Stimulated activated CD4-positive, alpha-beta T cell treated with anti-CD3 and anti-CD28 coated beads, Interleukin-4, amount 100 ng/mL, for 24 hours (primary cell): Measurements from ENCODE around the gene PSTPIP1.
A peak's percentile ranks its signal among the peaks of the same experiment; 100 is the strongest.

ENCODE experiments used
- DNase-seq: peaks from one replicate; pipeline ENCODE4 v3.0.0-alpha.2; 2020

Gene PSTPIP1

DNA sequence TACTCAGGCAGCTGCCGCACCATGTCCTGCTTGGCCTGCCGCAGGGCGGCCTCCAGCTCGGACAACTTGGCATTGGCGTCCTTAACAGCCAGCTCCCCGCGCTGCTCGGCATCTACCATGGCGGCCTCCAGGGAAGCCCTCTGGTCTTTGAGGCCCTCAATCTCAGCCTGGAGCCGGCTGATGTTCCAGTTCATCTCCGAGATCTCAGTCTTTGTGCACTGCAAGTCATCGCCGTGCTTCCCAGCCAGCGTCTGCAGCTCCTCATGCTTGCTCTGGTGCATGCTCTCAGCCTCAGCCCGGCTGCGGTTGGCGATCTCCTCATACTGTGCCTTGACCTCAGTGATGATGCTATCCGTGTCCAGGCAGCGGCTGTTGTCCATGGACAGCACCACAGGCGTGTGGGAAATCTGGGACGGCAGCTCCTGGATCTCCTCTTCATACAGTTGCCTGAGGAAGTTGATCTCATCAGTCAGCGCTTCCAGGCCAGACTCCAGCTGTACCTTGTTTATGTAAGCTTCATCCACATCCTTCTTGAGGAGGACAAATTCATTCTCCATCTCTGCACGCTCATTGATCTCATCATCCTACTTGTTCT is 15.5 kb upstream of the PSTPIP1 start:
- no peak for DNase-seq

DNA sequence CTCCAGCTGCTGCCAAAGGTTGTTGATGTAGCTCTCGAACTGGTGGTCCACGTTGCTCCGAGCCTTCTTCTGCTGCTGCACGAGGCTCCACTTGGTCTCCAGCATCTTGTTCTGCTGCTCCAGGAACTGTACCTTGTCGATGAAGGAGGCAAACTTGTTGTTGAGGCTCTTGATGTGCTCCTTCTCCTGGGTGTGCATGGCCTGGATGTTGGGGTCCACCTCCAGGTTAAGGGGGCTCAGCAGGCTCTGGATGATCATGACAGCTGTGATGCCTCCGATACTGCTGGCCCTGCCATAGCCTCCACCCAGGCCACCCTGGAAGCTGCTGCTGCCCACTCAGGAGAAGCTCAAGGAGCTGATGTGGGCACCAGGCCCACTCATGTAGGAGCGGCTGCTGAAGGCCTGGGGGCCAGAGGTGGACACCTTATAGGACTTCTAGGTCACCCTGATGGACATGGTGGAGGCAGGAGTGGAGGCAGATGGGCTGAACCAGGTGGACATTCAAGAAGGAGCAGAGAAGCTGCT is 14.9 kb upstream of the PSTPIP1 start:
- no peak for DNase-seq

DNA sequence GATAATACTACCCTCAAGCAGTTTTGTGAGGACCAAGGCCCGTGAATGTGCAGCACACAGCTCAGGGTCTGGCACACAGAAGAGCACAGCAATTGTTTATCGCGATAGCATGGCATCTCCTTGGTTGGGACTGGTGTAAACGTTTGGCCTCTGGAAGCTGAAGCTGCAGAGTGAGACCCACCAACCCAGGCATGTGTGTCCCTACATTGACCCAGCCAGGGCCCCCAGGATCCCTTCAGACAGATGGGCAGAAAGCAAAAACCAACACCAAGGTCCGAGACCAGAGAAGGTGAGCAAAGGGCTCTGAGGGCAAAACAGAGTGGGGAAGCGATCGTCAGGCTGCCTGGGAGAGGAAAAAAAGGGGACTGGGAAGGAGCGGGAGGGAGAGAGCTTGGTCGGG is 12.6 kb upstream of the PSTPIP1 start:
- DNase-seq = no peak

DNA sequence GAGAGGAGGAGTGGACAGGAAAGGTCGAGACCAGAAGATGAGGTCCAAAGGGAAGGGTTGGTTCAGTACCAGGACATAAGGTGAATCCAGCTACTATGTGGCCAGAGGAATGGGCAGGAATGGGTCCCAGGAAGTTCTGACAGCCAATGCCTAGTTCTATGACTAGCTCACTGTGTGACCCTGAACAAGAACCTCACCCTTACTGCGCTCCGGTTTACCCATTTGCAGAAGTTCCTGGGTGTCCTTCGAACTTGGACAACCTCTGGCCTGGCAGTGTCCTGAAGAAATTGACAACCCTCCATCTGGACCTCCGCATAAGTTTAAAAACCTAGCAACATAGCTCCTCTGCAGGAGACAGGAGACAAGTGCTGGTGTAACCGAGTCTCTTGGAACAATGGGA is 12.2 kb upstream of the PSTPIP1 start:
- DNase-seq = no peak

DNA sequence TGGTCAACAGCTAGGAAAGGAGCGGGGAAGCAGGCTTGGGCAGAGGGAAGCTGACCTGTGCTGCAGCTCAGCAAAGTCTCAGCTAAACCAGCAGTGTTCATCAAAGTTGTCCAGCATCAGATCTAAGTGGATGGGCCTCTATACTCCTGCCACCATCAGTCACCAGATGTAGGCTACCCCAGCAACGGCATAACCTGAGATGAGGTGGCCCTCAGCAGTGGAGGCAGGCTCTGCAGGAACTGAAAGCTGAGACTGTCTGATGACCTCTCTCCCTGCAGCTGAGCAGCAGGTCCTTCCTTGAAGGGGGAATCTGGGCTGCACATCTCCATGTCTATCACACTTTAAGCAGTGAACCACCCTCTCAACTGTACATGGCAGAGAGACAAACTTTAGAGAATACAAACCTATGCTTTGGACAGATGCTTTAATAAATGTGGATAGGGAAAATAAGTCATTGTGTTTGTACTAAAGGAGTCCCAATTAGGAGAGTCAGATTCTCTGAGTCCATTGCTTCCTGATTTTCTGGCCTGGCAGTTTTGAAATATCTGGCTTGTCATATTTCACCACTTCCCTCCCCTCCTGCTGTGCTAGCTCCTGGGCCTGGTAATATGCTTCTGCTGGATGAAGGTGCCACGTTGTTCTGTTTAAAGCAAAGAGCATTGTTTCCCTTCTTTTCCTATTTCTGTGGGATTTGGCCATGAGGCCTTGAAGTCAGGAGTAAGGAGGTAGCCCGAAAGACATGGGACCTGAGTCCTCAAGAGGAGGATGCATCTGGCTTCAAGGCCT is 11.1 kb upstream of the PSTPIP1 start:
- DNase-seq = no peak

DNA sequence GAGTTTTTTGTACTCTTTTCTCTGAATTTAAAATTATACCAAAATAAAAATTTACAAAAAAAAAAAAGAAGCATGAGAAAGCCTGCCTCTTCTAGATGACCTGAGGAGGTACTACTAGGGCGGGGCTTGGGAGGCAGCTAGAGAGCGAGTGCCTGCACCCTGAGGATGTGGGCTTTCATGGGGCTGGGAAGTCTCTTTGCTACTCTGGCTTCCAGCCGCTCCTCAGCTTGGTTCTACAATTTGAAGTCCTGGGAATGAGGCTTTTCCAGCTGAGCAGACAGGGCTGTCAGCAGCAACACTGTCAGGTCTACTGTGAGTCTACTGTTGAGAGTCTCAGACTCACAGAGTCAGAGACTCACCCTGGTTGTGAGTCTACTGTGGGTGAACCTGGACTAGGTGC is 8.2 kb upstream of the PSTPIP1 start:
- DNase-seq = no peak

DNA sequence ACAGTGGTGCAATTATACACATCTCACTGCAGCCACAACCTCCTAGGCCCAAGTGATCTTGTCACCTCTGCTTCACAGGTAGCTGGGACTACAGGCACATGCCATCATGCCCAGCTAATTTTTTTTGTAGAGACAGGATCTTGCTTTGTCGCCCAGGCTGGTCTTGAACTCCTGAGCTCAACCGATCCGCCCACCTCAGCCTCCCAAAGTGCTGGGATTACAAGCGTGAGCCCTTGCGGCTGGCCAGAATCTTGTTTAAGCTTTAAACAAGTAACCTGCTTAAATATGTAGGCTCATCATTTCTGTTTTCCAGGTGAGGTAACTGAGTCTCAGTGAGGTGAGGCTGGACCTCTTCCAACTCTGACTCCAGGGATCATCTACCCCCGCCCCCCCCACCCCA is 7.7 kb upstream of the PSTPIP1 start:
- DNase-seq = no peak

DNA sequence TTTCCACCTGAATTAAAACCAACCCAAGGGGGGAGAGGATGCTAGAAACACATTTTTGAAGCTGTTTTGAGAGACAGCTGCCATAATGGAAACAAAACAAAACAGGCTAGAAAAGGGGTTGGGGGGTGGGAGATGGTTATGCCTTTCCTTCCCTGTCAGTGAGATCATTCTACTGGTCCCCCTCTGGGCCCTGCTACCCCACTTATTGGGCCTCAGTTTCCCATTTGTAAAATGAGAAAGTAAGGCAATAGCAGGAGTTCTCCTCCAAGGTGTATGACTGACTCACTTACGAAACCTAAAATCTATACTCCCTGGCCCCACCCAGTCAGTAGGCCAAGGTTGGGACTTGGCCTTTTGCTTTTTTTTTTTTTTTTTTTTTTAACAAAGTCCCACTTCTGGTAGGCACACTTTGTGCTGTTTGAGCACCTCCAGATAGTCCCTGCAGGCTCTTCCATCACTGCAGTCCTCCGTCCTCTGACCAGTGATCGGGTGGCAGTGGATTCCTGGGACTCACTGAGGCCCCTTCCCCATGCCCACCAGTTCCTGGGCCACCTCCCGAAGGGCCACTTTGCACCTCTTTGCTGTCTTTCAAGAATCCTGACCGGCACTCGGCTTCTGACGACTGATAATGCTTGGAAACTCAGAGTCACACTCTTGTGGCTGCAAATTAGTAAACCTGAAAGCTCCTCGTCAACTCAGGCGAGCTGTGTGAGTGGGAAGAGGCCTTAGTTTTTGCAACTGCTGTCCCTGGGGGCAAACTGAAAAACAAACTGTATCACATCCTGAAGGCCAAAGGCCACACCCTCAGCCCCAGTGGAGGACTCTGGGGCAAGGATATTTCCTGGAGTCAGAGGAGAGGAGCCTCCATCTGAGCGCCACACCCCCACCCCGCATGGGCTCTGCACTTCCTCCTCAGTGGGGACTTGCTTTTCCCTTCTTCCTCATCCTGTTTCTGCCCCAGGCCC is 6.7 kb upstream of the PSTPIP1 start:
- peak; percentile 83 for DNase-seq

DNA sequence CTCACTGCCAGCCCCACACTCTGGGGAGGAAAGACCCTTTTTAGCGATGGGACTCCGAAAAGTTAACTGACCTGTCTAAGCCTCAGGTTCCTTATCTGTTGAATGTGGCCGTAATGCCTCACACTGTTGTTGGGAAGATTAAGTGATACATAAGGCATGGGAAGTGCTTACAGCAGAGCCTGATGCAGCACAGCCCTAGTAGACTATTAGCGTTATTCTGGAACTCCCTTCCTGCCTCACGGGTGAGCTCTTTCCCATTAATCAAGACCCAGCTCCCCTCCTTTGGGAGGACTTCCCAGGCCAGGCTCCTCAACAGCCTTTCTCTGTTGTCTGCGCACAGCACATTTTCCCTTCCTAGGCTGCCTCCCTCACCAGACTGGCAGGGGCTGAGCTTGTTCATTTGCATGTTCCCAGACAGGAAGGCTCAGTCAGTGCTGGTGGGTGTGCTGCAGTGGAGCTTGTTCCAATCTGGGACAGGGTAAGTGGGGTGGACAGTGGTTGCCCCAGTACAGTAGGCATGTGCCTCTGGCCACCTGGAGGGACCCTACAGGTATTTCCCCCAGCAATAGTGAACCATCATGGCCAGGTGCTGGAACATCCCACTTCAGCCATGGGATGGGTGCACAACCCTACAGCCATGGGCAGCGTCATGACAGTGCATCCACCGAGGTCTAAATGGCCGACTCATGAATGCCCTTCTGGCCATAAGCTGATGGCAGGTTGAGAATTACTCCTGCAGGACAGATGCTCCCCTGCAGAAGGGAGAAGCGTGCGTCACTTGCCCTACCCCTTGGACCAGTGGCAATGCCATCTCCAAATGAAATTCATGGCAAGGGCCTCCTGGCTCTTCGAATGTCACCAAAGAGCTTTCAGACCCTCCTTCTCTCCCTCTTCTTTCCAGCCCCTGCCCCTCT is 5.8 kb upstream of the PSTPIP1 start:
- DNase-seq = no peak

DNA sequence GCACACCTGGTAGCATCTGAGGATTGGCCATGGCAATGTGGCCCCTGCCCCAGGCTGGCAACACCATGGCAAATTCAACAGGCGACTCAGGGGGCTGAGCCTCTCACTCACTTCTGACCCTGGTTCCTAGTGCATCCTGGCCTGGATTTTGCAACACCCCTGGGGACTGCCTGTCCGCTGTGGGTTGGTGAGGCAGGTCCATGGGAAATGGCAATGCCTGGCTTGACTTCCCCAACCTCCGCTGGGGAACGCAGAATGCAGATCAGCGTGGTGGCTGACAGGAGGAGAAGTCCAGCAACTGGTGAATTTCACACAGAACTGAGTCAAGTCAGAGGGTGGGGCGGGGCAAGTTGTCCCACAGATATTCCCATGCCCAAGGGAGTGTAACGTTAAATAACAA is 3.9 kb upstream of the PSTPIP1 start:
- no peak for DNase-seq

DNA sequence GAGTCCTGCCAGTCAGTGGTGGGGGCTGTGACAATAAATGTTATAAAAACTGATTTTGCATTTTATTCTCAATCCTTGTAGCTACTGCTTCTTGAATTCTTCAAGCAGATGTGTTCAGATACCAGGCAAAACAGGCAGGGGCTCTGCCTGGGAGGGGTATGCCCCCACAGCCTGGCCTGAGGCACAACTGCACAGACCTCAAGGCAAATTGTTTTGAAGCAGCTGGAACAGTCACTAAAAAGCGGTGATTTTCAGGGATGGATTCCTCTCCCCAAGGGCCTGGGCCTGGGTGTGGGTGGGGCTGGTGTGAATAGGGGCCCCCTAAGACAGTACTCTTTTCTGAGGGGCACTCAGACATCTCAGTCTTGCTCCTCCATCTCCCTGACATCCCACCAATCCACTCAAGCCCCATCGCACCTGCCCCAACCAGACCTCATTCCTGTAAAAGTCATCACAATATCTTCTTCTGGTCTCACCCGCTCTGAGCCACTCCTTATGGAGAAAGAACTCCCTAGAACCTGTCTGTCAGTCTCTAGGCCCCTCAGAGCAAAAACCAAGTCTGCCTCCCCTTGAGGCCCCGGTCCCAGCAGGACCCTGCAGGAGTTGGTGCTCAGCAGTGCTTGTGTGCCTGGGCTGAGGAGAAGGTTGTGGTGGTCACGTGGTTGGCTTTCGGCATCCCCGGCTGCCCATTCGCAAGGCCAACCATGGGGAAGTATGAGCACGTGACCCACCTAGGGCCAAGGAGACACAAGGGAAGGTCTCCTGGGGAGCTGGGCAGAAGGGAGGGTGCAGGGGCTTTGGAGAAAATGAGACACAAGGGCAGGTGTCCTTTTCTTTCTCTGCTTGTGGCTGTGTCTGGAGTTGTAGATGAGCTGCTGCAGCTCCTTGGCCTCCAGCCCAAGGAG is 2.9 kb upstream of the PSTPIP1 start:
- no peak for DNase-seq

DNA sequence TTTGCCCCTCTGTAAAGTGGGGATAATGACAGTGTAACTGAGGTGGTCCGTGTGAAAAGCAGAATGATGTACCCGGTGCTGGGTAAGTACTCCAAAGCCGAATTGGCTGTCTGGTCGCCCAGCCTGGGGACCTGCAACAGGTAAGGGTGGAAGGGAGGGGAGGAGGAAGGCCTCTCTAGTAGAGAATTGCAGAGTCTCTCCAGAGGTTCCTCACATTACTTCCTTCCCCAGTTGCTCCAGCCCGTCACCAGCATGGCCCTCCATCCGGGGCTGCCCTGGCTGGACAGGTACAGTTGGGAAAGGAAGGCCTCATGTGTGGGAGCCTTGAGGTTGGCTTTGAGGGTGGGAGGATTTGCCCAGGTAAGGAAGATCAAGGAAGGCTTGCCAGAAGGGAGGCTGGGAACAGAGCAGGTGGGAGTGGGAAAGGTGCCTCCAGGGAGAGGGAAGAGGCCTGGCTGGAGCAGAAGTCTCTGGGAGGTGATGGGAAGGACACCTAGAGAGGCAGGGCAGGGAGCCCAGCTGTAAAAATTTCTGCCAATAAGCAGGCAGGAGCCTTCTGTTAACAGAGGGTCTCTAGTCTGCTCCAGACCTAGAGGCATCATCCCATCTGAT is 1.7 kb upstream of the PSTPIP1 start:
- DNase-seq = no peak

DNA sequence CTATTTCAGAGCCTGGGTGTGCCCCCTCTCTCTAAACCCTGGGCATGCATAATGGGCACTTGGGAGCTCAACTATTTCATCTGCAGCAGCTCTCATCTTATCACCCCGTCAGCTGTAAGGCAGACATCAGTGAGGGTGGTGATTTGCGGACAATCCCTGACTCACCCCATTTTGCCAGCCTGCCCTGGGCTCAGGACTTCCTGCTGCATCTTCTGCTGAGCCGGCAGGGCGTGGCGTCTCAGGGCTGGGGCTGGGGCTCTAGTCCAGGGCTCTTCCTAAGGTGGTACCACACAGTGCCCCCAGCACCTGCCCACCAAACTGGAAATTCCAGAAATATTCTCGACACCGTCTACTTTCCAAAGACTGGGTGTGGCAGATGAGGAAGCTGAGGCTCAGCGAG is 925 bp upstream of the PSTPIP1 start:
- peak; percentile 64 for DNase-seq

DNA sequence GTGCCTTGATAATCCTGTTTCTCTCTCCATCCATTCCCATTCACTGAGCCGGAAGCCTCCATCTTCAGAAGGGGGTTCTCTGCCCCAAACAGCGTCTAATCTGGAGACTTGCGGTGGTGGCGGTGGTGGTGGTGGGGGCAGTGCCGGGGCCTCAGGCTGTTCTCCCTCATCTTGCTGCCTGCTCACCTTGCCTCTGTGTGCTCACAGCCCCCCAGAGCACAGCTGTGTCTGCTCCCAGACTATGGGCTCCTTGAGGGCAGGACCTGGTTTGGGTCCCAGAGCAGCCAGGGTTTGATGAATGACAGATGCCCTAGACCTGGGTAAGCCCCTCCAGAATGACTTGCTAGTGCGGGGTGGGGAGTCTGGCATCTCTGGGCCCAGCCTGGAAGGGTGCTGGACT is 430 bp upstream of the PSTPIP1 start:
- no peak for DNase-seq

DNA sequence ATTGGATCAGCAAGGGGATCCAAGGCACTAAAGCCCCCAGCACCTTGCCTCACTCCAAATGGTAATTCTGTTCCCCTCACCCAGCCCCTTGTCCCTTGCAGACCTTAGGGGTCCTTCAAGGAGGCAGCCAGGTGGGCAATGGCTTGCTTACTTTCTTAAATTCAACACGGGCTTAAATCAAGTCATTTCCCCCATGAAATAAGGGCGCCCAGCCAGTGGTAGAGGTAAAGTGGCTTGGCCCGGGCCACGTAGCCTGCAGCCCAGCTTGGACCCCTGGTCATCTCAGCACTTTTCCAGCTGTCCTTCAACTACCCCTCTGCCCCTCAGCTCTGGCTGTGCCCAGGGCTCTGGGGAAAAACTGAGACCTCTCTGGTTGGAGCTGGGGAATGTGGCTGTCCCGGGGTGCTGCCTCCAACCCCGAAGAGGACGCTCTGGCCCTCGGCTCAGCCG is 1.2 kb downstream of the PSTPIP1 start:
- DNase-seq = no peak

DNA sequence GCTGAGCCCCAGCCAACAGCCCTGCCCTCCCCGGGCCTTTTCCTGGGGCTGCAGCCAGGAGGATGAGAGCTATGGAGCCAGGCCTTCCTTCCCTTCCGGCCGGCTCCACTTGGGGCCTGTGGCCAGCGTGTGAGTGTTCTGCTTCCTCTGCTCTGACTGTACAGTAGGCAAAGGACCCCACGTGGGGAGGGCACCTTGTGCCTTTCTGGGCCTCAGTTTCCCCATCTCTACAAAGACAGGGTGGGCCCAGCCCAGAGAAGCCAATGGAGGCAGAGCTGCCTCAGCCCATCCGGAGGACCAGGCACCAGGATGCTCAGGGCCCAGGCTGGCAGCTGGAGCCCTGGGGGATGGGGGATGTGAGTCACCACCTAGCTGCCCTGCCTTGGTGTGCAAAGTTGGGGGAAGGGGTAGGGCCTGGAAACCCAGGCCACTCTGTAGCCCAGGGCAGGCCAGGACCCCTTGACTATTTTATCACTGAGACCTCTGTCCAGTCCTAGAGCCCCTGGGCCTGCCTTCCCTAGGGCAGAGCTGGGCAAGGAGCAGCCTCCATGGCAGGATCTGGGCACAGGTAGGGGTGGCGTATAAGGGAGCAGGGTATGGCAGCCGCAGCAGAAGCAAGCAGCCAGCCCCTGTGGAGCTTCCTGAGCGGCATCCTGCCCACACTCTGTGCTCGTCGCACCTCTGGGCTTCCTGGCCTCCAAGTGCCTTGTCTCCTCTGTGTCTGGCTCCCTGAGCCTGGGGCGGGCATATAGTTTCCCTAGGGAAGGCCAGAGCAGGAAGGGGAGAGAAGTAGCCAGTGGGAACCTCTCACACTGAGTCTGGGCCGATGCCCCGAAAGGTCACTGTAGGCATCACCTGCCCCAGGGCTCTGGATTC is 1.8 kb downstream of the PSTPIP1 start:
- peak; percentile 62 for DNase-seq

DNA sequence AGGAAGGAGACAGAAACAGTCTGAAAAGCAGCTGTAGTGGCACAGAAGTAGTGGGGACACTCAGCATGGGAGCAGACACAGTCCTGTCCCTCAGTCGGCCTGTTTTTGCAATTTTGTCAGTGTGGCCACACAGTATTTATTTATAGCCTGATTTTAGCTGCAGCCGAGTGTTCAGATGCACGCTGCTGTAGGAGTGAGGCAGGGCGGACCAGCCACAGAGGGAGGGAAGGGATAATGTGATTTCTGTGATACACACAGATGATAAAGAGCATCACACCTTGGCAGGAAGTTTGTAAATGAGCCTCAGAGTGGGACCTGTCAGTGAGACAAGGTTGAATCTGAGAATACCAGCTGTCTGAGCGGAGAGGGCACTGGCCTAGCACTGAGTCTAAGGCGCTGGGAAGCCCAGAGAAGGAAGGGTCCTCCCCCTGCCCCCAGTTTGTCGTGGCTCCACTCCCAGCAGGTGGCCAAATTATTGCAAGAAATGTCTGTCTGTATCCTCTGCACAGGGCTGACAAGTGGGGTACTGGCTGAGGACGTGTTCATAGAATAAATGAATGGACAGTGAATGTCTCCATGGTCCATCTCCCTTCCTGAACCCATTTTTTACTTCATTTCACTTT is 3.8 kb downstream of the PSTPIP1 start:
- DNase-seq = no peak

DNA sequence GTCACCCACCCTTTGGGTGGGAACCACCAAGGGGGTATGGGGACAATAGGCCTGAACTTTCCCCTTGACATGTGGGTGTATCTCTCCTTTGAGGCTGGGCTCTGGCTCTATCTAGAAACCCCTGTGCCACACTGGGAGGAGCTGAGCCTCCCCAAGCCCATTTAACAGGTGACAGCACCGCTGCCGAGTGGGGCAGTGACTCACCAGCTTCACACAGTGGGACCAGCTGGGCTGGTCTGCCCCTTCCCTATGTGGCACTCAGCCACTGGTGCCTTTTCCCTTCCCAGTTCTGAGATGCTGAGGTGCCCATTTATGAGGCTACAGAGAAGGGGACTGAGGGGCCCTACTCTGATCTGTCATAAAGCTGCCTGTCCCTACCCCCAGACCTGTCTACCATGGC is 5.1 kb downstream of the PSTPIP1 start:
- DNase-seq = no peak

DNA sequence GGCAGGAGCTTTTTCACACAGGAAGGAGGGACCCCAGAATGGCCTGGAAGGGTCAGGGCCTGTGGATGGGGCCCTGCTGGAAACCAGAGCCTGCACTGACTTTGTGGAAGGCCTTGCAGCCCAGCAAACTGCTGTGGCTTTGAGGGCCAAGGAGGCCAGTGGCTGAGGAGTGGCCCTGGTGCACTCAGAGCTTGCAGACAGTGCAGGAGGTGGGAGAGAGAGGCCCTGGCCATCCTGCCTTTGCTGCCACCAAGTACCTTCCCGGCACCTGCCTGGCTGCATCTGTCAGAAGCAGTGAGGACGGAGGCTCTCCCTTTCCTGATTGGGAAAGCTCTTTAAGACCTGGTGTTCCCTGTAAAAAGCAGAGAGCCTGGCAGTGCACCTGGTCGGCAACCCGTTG is 6.4 kb downstream of the PSTPIP1 start:
- DNase-seq = no peak
